Rectal smooth muscle tissue (tissue), 1 donor: ENCODE measurements around the gene DNAJC5.
"Not testable (repeated sequence)": the region's sequence is repeated elsewhere in the genome, so short reads cannot be mapped to it uniquely, and the experiment has no call there.

Experiments
- H3K27ac ChIP-seq: one replicate; pipeline ENCODE4 v1.7.0; 2013; ENCODE audit warnings: low read depth, low read length, inconsistent platforms
- H3K27me3 ChIP-seq: one replicate; pipeline ENCODE4 v1.7.0; 2013; ENCODE audit warnings: low read length; ENCODE audit not compliant: control insufficient read depth, insufficient read depth
- H3K36me3 ChIP-seq: one replicate; pipeline ENCODE4 v1.7.0; 2013; ENCODE audit warnings: low read length; ENCODE audit not compliant: control insufficient read depth, insufficient read depth
- H3K4me1 ChIP-seq: one replicate; pipeline ENCODE4 v1.7.0; 2013; ENCODE audit warnings: low read length; ENCODE audit not compliant: control insufficient read depth, insufficient read depth
- H3K4me3 ChIP-seq: one replicate; pipeline ENCODE4 v1.7.0; 2013; ENCODE audit warnings: low read length
- H3K9ac ChIP-seq: one replicate; pipeline ENCODE4 v1.7.0; 2013; ENCODE audit warnings: low read length

Gene DNAJC5

DNA sequence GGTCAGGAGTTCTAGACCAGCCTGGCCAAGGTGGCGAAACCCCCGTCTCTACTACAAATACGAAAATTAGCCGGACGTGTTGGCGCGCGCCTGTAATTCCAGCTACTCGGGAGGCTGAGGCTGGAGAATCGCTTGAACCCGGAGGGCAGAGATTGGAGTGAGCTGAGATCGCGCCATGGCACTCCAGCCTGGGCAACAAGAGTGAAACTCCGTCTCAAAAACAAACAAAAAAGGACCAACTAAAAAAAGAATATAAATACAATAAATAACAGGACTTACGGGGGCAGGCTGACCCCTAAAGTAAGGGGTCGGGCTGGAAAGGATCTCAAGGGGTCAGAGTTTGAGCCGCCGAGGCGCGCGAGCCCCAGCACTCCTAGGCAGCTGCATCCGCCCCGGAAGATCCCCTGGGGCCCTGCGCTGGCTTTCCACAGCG lies 30.4 kb upstream of the DNAJC5 start:
- Histone ChIP-seq H3K27ac (peak overlapping the region; percentile 77), H3K4me1 (peaks cover 2% of the 10 kb centered on the region), H3K9ac (peak overlapping the region; percentile 24)

DNA sequence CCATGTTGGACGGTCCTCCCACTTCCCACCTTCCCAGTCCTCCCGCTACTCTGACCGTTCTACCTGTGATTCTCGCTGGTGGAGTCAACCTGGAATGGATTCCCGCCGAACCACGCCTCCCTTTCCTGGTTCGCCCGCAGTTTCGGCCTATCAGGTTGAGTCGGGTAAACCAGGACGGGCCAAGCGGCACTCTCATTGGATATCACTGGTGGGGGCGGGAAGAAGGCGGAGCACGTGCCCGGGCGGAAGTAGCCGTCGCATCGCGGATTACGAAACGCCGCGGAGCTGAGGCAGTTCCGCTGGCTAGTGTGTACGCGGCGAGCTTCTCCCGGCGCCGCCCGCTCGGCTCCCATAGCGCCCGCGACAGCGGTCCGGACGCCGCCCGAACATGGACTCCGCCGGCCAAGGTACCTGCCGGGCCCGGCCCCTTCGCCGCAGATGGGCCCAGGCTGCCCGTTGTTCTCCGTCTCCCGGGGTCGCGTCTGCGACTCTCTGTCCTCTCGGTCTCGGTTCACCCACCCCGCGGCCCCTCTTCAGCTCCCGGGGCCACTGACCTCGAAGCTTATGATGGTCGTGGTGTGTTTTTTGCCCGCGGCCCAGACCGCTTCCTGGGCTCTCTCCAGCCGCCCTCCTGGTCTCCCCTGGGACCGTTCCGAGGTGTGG lies 29.8 kb upstream of the DNAJC5 start, which contains the start of gene TPD52L2:
Gene TPD52L2, plus strand, starts transcription at position 293 of the 663 bp plus-strand sequence. Its CDS starts 96 bp downstream, at position 389.
- H3K4me3 ChIP-seq, result peak within 1 kb of the TSS; percentile 95
- H3K9ac ChIP-seq, result peak within 1 kb of the TSS; percentile 86
- H3K36me3 ChIP-seq, result peaks cover 7% of the 10 kb centered on the region
- peak within 1 kb of the TSS; percentile 90 for H3K27ac ChIP-seq
- peaks cover 2% of the 10 kb centered on the region for H3K4me1 ChIP-seq
- no peaks in the 10 kb centered on the region for H3K27me3 ChIP-seq

More for the DNA sequence above, 30.4 kb upstream of the DNAJC5 start:
- Histone ChIP-seq H3K4me3 (peak overlapping the region; percentile 95), H3K36me3 (peaks cover 7% of the 10 kb centered on the region), H3K27me3 (no peaks in the 10 kb centered on the region)

DNA sequence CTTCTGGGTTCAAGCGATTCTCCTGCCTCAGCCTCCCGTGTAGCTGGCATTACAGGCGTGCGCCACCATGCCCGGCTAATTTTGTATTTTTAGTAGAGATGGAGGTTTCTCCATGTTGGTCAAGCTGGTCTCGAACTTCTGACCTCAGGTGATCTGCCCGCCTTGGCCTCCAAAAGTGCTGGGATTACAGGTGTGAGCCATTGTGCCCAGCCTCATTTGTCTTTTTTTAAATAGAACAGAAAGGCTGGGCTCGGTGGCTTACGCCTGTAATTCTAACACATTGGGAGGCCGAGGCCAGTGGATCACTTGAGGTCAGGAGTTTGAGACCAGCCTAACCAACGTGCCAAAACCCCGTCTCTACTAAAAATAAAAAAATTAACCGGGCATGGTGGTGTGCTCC lies 27.9 kb upstream of the DNAJC5 start:
- not testable (repeated sequence) for H3K36me3 ChIP-seq, H3K27me3 ChIP-seq, H3K4me3 ChIP-seq, H3K27ac ChIP-seq, H3K4me1 ChIP-seq, H3K9ac ChIP-seq

DNA sequence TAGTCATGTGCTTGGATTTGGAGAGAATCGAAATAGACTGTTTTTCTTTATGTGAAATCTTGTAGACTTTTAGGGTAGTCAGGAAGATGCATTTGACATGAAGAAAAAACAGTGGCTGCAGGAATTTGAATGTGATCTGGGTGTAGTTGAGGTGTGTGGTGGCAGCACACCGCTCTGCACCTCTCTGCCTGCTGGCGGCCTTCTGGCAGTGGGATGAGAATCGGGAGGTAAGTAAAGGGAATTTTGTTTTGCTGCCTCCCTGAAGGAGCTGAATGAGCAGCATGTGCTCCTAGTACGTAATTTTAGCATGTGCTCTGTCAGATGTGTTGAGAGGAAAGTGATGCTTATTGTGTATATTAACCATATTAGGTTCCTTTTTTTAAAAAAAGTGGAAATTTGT lies 26.7 kb upstream of the DNAJC5 start:
- Histone ChIP-seq H3K4me1 (peaks cover 2% of the 10 kb centered on the region), H3K27me3 (no peaks in the 10 kb centered on the region), H3K27ac (no peak overlapping the region), H3K4me3 (no peak overlapping the region), H3K36me3 (peaks cover 6% of the 10 kb centered on the region), H3K9ac (no peak overlapping the region)

DNA sequence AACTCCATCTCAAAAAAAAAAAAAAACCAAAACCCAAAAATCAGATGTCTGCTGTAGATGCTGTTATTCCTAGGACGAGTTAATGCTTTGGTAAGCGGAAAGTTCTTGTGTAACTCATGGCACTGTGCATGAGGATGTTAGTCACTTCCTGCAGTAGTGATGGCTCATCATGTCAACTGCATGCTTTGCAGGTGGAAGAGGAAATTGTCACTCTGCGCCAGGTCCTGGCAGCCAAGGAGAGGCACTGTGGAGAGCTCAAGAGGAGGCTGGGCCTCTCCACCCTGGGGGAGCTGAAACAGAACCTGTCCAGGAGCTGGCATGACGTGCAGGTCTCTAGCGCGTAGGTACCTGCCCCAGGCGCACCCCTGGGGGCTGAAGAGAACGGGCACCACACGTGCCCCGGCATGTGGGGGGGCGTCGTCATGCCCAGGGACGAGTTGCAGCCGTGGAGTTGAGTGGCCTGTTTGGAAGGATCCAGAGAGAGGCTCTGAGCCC lies 21.4 kb upstream of the DNAJC5 start:
- Histone ChIP-seq H3K9ac (no peak overlapping the region), H3K4me3 (no peak overlapping the region), H3K4me1 (no peaks in the 10 kb centered on the region), H3K27ac (no peak overlapping the region), H3K36me3 (peaks cover 29% of the 10 kb centered on the region), H3K27me3 (no peaks in the 10 kb centered on the region)

DNA sequence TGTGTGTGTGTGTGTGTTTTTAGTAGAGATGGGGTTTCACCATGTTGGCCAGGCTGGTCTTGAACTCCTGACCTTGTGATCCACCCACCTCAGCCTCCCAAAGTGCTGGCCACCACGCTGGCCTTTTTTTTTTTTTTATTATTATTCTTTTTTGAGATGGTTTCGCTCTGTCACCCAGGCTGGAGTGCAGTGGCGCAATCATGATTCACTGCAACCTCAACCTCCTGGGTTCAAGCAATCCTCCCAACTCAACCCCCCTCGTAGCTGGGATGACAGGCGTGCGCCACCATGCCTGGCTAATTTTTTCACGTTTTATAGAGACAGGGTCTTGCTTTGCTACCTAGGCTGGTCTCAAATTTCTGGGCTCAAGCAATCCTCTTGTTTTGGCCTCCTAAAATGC lies 20.7 kb upstream of the DNAJC5 start:
- H3K36me3 ChIP-seq, result peaks cover 27% of the 10 kb centered on the region
- not testable (repeated sequence) for H3K27ac ChIP-seq

DNA sequence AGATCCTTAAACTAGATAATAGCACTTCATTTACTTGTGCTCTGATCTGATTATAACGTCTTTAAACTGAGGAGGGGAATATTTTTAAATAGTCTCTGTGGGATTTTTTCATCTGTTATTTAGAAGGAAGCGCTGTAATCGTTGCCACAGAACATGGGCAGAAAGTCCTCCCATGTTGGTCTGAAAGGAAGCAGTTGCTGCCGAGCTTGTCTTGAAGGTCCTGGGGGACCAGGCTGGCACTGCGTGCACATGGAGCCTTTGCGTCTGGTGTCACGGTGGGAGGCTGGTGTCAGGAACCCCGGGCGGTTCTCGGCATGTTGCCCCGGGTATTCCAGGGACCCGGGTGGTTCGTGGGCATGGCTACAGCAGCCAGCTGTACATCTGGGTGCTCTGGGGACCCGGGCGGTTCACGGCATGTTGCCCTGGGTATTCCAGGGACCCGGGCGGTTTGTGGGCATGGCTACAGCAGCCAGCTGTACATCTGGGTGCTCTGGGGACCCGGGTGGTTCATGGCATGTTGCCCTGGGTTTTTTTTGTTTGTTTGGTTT lies 18.4 kb upstream of the DNAJC5 start:
- Histone ChIP-seq H3K27ac (no peak overlapping the region), H3K9ac (no peak overlapping the region), H3K36me3 (peaks cover 28% of the 10 kb centered on the region), H3K4me3 (no peak overlapping the region), H3K27me3 (no peaks in the 10 kb centered on the region), H3K4me1 (no peaks in the 10 kb centered on the region)

More for the DNA sequence above, 20.7 kb upstream of the DNAJC5 start:
- H3K4me3 ChIP-seq, H3K27me3 ChIP-seq, H3K9ac ChIP-seq, H3K4me1 ChIP-seq: not testable (repeated sequence)

DNA sequence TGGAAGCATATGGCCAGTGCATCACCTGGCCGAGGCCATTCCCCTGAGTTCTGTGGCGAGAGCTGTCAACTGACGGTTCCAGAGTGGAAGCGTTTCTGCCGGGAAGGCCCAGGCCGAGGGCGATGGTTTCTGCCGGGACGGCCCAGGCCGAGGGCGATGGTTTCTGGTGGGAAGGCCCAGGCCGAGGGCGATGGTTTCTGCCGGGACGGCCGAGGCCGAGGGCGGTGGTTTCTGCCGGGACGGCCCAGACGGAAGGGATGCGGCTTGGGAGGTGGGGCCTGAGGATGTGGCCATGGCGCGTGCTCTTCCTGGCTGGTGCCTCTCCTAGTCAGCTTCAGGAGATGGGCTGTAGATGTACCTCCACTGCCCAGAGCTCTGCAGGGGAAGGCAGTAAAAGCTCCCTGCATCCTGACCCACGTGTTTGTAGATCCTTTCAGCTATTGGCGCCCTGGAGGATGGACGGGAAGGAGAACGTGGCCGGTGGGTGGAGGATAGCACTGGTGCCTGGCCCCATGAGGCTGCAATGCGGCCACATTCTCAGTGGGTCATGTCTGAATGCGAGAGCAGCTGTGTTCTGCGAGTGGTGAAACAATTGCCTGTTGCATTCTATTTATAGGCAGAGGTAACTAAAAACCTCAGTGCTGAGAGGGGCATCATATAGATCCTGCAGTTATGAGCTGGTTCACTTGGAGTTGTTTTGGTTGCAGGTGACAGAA lies 17.0 kb upstream of the DNAJC5 start:
- Histone ChIP-seq H3K36me3 (peaks cover 29% of the 10 kb centered on the region), H3K27ac (no peak overlapping the region), H3K4me1 (no peaks in the 10 kb centered on the region), H3K27me3 (no peaks in the 10 kb centered on the region), H3K9ac (no peak overlapping the region), H3K4me3 (no peak overlapping the region)

DNA sequence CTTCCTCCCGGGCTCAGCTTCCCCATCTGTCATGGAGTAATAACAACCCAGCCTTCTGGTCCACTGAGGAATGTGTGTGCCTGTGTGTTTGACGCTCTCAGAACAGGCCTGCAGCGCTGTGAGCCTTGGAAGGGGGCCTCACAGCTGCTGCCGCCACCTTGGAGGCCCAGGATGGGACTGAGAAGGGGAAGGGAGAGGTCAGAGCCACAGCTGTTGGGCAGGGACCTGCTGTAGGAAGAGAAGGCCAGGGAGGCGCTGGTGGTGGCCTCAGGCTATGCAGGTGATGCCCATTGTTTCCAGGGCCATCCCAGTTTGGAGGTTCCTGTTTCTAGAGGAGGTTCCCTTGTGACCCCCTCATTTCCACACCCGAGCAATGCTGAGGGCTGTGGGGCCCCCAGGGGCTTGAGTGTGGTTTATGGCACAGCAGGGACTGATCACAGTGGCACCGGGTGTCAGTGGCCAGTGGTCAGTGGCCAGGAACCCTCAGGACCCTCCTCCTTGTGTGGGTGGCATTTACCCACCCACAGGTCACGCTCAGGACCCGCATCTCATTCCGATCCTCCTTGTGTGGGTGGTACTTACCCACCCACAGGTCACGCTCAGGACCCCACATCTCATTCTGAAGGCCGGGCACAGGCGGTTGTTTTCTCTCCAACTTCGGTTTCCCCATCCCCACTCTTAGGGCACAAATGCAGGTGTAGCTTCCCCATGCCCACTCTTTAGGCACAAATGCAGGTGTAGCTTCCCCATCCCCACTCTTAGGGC lies 15.8 kb upstream of the DNAJC5 start:
- no peak overlapping the region for H3K4me3 ChIP-seq
- no peak overlapping the region for H3K27ac ChIP-seq
- H3K9ac ChIP-seq, result no peak overlapping the region
- H3K27me3 ChIP-seq, result no peaks in the 10 kb centered on the region
- H3K4me1 ChIP-seq, result no peaks in the 10 kb centered on the region
- H3K36me3 ChIP-seq, result peaks cover 28% of the 10 kb centered on the region

DNA sequence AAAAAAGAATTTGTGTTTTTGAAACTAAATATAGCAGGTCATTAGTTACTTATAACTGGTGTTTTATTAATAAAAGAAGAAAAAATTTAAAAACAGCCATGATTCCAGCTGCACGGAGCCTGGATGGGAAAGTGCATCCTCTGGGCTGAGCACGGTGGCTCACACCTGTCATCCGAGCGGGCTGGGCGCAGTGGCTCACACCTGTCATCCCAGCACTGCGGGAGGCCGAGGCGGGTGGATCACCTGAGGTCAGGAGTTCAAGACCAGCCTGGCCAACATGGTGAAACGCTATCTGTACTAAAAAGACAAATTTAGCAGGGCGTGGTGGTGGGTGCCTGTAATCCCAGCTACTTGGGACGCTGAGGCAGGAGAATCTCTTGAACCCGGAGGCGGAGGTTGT lies 14.0 kb upstream of the DNAJC5 start:
- peaks cover 21% of the 10 kb centered on the region for H3K36me3 ChIP-seq
- H3K27me3 ChIP-seq, H3K27ac ChIP-seq, H3K4me1 ChIP-seq, H3K9ac ChIP-seq, H3K4me3 ChIP-seq: not testable (repeated sequence)

DNA sequence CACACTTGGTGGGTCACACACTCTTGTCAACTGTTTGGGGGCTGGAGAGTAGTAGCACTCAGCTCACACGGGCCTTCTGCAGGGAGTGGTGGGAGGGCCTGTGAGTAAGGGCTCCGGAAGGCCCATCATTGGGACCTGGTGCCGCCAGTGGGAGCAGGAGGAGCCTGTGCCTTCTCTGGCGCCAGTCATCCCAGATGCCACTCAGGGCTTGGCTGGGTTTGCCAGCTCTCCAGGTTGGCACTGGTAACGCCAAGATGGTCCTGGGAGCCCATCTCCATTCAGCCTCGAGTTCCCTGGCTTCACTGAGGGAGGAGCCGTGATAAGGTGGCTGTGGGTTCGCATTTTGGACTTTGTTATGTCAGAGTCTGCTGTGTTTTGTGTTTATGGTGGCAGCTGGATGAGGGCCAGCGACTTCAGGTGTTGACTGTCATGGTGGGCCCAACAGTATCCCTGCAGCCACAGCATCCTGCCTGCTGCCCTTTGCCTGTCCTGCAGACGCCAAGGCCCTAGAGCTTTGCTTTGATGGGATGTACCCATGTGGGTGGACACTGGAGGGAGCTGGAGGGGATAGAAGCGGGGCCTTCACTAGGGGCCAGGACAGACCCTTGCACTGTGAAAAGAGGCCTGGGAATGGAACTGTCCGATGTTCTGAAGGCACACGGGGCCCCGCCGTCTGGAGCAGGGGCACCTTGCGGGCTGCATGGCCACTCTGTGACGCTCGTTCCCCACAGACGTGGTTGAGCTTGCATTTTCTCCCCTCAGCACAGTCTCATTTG lies 13.3 kb upstream of the DNAJC5 start:
- no peak overlapping the region for H3K27ac ChIP-seq
- H3K4me3 ChIP-seq, result no peak overlapping the region
- H3K4me1 ChIP-seq, result no peaks in the 10 kb centered on the region
- H3K9ac ChIP-seq, result no peak overlapping the region
- H3K27me3 ChIP-seq, result no peaks in the 10 kb centered on the region
- H3K36me3 ChIP-seq, result peaks cover 17% of the 10 kb centered on the region
